ENCODE results near the gene CLEC16A.
"Not testable (repeated sequence)": the region's sequence is repeated elsewhere in the genome, so short reads cannot be mapped to it uniquely, and the experiment has no call there.

CLEC16A gene

DNA sequence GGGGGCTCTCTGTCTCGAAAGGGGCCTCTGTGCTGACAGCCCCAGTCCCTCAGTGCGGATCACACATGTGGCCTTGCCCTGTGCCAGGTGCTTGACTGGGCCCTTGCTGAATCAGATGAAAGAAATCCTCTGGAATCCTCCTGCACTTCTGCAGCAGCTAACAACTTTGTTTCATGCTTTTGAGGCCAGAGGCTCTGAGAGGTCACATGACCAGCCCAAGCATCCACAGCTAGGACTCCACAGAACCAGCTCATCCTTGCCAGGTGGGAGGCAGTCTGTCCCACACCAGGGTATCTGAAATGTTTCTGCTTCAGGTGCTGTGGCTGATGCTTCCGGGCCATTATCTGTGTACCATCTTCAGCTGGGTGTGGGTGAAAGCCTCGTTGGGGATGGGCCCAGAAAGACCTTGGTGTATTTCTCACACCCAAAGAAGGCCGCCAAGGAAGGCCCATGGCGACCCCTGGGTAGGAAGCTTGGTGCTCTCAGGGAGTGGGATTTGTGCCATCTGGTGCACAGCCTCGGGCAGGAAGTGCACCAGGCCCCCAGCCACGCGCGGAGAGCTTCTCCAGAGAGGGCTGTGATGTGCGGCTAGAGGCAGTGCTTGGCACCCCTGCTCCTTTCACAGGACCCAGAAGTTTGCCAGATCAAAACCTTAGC, 143.8 kb downstream of the CLEC16A start:
- peak; percentile 45 to 50 for ATAC-seq

DNA sequence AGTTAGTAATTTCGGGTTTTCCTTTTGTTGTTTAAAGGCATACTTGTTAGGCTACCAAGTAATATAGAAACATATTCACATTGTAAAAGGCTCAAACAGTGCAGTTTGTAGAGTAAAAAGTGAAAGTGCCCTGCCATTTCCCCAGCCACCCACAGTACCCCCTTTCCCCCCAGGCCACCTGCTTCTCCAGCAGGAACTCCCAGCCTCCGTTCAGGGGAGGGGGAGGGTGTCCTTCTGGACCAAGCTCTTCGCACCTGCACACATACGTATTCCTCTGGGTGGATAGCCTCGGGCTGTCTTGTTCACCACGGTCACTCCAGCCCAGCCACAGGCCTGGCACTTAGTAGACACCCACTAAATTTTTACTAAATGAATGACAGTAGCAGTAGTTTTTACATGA, 144.5 kb downstream of the CLEC16A start:
- no peak for ATAC-seq

DNA sequence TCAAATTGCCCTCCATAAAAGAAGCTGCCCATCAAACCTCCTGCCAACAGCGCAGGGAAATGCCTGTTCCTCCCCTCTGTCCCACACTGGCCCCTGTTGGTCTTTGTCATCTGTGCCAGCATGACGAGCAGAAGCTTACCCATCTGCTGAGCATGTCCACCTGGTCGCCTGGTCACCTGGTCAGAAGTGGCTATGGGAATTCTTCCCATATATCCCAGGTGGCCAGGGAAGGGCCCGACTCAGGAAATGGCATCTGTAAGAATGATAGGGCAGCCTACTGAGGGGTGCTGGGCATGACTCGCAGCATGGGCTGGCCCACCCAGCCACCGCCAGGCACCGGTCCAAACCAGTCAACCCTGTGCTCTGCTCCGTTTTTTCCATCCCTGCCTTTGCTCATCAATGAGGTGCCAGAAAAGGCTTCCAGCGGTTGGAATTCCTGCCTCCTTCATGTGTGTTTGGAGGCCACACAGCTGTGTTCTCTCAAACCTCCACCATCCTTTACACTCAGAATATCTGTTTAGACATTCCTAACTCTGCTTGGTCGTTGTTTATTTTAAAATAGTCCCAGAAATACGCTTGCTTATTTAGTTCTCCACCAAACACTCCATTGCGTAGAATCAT, 145.2 kb downstream of the CLEC16A start:
- ATAC-seq = no peak

DNA sequence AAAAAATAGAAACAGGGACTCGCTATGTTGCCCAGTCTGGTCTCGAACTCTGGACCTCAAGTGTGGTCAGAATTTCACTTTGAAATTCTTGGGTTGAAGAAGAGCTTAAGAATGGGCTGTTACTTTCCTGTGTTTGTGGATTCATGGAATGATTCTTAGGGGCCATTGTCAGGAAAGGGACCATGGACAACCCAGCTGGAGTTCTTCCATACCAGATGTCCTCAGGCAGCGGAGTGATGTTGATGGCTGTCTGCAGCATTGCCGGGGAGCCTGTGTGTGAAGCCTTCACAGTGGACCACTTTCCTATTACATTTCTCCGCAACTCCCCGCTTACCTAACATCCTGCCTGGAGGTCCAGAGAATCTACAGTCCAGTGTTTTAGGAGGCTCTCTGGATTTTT, 145.9 kb downstream of the CLEC16A start:
- no peak for ATAC-seq

DNA sequence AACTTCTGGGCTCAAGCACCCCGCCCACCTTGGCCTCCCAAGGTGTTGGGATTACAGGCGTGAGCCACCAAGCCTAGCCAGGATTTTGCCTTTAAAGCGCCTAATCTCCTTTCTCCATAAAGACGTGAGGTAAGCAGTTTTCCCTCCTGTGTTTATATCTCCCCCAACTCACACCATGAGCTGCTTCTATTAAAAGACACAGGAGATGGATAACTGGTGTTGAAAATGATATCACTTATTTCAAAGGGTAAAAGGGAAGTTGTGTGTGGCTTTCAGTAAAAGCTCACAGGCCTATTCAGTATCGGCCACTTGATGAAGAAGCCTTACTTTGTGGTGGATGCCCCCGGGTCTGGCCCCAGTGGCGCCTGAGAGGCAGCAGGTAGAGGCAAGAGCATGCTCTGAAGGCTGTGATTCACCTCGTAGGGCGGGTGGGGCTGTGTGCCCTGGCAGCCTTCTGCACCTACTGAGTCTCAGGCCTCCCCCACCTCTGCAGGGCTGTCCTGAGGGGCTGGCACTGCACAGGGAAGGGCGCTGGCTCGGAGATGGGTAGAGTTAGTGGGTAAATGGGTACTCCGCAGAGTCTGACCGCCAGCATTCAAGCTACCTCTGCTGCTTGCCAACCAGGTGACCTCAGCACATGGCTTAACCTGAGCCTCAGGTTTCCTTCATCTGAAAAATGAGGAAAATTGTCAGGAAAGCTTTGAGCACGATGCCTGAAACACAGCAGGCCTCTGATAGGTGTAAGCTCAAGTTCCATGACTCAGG, 146.8 kb downstream of the CLEC16A start:
- peak in 1 of 2 donors; percentile 8 for ATAC-seq

DNA sequence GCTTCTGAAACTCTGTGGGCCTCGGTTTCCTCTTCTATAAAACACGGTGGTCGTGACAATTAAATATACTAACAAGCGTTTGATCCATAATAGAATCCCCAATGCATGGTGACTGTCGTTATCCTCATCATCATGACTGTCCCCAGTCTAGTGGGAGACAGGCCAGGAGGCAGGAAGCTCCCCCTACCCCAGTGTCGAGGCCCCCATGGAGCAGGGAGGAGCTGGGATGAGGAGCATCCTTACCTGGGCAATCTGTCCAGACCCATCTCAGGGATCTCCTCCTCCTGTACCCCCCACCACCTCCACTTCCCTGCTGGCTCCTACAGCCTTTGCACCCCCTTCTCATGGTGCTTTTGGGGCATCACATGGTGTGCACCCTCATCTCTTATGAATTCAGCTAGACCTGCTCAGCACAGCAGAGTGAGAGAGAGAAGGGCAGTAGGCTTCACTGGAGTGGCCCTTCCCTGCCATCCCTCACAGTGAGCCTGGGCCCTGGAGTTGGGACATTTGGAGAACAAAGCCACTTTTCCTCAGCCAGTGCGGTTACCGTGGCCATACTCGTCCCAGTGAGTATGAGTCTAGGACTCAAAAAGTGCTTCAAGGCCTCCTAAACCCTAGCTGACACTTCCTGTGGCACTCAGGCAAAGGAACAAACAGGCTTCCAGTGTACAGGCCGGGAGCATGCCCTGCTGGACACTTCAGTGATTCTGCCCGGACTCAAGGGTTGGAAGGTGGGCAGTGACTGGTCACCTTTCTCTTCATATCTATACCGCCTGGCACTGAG, 148.6 kb downstream of the CLEC16A start:
- no peak for ATAC-seq

DNA sequence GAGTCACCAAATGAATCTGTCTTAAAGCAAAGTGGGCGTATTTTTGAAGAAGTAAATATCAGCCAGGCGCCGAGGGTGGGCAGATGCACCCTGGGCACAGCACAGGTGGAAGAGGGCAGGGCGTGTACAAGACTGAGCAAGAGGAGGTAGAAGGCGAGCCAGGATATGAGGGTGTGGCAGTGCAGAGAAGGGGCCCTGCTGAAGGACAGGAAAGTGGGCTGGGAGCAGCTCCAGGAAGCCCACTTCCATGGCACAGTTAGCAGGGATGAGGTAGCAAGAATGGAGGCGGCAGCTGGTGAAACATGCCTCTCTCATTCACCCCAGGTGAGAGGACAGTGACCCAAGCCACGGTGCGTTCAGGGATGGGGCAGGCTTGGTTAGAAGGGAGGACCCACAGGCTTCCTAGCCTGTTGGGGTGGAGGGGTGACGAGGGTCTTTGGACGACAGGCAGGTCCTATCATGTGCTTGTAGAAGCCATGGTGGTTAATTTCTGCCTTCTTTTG, 149.3 kb downstream of the CLEC16A start:
- no peak for ATAC-seq

DNA sequence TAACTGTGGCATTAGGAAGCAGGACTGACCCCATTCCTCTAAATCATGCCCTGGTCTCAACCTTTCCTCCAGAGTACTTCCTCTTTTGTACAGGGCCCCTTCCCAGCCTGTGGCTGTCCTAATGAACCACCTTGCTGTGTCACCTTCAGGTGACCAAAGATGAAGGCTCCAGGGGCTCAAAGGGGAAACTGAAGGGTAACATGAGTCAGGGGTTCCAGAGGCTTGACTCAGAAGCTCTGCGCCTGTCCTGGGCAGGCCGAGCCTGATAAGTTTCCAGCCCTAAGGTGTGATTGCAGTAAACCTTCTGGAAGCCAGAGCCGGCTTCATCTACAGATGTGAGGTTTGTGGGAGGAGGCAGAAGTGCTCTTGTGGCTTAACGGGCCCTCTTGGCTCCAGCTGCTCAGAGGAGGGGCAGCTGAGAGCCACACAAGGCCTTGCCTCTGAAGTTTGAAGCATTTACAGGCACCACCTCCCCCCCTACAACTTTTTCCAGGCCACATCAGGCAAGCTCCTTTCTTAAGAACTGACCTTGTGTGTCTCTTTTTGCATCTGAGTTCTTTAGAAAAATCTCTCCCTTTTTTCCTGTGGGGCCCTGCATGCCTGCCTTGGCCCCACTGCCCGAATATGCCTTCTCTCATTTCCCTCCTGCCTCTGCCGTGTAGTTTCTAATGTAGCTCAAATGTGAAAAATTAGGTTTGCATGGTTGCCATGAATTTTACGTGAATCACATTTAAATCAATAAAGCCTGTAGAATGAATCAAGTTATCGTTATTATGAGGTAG, 149.9 kb downstream of the CLEC16A start:
- peak; percentile 78 to 80 for ATAC-seq

DNA sequence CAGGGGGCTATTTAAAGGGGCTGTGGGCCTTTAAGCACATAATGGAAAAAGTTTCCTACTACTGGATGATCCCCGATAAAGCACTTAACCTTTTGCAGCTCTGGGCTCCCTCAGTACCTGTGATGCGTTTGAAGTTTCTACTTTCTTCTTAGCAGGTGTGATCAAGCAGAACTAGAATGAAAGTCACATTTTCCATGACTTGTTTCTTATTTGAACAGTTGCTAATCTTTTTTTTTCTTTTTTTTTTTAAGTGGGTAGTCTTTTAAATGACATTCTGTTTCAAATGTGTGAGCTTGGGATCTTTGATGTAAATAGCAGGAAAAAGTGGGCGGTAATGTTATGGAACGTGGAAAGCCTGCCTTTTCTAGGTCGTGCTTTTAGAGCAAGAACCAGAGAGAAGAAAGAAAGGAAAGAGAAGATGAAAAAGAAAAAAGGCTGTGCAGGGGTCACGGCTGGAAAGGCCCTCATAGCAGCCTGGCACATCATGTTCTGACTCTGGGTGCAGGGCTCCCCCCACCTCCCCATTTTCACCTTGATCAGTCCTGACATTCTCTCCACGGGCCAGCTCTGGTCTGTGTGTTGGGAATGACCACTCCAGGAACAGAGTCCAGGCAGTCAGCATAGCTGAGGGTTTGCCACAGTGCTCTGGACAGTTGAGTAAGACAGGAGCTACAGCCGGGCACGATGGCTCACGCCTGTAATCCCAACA, 150.6 kb downstream of the CLEC16A start:
- ATAC-seq = peak; percentile 71 to 74

DNA sequence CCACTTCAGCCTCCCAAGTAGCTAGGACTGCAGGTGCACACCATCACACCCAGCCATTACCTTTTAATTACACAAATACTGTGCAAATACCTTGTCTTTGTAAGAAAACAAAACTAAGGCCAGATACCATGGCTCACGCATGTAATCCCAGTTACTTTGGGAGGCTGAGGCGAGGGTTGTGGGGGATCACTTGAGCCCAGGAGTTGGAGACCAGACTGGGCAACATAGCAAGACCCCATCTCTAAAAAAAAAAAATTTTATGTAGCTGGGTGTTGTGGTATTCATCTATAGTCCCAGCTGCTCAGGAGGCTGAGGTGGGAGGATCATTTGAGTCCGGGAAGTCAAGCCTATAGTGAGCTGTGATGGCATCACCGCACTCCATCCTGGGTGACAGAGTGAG, 151.6 kb downstream of the CLEC16A start:
- no peak for ATAC-seq

DNA sequence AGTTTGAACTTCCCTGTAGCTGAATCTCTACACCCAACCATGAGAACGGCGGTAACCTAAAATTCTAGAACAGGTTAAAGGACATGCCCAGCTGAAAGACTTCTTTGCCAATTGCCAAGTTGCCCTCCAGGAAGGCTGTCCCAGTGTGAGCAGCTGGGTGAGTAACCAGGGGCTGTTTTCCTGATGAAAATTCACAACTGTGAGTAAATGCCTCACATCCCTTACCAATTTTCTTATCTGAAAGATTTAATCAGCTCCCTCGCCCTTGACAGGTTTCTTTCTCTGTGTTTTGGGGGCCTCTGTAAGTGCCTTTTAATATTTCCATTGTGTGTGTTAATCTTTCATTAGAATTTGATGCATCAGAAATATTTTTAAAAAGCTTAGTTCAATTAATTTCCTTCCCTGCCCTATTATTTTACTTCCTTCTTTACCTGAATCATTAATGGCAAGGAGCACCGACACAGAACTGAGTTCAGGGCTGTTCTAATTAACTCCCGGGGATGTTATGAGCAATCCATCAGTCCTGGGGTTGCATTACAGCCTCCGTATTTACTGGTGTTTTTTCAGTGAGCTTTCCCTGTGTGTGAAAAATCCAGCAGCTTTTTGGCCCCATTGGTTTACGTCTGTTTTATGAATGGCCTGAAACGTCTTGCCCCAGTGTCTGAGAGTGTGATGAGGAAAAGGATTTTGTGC, 152.9 kb downstream of the CLEC16A start:
- ATAC-seq = no peak

DNA sequence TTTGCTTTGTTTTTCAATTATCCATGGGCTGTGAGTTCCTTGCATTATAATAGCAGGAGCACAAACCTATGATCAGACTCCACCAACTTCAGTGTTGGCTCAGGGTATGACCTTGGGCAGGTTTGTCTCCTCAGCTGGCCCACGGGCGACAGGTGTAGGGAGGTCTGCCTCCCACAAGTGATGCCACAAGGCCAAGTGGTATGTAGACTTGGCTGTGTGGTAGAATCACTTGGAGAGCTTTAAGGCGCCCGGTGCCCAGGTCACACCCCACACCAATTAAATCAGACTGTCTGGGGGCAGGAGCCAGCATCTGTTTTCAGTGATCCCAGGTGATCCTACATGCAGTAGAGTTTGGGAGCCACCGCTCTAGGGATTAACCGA, 153.4 kb downstream of the CLEC16A start:
- ATAC-seq = no peak

DNA sequence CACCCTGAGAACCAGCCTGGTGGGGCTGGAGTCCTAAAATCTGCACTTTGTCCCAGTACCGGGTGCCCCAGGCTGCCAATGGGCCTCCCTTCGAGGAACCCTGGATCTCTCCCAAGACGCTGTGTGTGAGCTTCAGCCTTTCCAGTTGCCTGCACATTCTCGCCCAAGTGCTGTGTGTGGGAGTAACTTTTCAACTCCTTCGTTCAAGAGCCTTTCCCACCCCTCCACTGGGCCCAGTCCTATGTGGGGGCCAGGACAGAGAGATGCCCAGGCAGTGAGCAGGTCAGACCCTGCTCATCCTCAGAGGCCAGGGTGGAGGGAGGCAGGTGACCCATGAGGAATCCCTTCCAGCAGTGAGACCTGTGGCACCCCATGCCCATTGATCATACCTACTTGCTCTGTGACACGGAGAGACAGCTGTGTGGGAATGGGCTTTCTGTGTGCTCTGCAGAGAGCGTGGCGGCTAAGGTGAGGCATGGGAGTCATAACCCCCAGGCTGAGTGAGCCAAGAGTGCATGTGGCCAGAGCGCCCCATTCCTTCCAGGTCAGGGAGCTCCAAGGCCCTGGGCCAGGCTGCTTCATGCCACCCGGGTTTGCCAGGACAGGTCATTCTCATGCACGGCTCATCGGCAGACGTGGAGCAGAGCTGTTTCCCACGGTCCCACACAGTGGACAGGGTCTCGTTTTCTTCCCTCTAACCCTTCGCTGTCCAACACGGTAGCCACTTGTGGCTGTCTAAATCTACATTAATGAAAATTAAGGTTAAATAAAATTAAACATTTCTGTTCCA, 154.4 kb downstream of the CLEC16A start:
- no peak for ATAC-seq

DNA sequence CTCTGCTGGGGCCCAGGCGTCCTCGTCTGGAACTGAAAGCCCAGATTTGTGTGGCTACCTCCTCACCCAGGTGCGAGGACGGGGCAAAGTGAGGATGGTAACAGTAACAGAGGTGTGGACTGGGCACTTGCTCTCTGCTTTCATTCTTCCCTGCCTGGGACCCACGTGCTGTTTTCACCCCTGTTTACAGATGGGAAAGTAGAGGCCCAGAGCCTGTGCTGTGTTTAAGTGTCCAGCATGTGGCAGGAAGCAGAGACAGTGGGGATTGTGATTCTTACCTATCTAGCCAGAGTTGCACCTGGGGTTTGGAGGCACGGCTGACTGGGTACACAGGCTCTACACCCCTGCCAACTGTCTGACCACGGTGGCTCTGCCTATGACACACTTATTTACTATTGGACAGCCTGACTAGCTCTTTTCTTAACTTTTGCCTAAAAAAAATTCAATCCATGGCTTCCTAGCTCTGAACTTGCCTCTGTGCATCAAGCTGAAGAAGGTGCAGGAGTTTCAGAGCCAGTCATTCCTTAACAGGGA, 155.4 kb downstream of the CLEC16A start:
- peak; percentile 7 to 12 for ATAC-seq

DNA sequence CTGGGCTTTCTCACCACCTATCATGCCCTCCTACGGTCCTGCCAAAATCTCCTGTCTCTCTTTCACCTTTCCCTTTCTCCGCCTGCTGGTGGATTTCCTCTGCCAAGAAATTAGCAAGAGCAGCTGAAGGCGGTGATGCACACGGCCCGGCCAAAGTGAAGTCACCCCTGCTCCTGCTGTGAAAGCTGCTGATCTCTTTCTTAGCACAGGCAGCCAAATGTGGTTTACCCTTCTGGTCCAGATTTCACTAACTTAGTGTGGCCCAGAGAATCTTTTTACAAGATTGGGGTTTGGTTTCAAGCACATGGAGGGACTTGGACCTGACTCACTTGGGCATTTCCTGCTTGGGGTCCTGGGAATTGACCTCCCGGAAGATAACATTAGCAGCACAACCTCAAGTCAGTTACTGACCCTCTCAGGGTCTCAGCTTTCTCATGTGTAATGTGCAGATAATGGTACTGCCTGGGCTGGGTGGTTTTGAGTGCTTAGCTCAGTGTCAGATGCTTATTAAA, 155.9 kb downstream of the CLEC16A start:
- peak; percentile 66 to 72 for ATAC-seq

DNA sequence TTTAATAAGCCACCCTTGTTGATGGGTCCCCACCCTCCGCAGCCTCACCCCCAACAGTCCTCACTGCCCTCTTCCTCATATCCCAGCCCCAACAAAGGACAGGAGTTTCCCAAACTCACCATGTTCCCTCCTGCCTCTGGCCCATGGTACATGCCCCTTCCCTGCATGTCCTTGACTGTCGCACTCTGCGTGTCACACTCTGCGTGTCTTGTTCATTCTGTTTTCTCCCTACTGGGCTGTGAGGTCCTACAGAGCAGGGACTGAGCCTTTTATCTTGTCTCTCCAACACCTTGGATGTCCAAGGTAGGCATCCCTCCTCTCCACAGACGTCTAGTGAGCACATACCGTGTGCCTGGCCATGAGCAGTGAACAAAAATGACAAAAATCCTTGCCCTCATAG, 156.9 kb downstream of the CLEC16A start:
- ATAC-seq = no peak

DNA sequence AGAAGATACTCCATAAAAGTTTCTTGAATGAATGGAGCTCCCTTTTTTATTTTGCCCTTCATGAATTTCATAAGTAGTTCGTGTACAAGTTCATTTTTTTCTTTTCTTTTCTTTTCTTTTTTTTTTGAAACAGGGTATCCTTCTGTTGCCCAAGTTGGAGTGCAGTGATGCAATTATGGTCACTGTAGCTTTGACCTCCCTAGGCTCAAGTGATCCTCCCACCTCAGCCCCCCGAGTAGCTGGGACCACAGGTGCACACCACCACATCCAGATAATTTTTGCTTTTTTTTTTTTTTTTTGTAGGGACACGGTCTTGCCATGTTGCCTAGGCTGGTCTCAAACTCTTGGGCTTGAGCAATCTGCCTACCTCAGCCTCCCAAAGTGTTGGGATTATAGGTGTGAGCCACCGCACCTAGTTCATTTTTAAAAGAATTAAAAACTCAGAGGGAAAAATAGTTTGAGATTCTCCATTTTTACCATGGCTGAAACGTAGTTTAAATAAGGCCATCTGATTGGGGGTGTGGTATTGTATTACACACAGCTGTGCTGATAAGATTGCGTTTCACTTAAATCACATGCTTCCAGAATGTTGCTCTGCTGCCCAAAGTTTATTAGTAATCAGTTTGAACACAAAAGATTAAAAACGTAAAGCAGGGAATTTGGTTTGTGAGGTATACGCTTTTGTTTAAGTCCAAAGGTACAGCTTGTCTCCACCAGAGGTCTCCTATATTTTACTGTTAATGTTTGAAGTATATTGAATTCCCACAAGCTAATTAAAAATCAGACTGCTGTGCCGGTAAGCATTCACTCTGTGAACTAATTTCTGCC, 157.5 kb downstream of the CLEC16A start:
- ATAC-seq = no peak

DNA sequence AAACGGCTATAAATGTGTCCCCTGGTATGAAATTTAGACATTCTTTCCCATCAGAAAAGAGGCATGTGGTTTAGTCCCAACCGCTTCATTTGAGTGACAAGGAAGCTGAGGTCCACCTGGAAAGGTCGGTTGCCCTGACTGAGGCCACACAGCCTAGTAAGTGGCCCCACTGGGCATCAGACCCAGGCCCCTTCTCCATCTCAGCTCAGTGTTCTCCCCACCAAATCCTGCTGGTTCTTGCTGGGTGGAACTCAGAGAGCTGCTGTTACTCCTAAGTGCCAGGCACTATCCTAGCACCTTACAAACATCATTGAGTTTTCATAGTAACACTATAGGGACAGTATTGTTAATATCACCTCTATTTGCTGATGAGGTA, 158.1 kb downstream of the CLEC16A start:
- no peak for ATAC-seq

DNA sequence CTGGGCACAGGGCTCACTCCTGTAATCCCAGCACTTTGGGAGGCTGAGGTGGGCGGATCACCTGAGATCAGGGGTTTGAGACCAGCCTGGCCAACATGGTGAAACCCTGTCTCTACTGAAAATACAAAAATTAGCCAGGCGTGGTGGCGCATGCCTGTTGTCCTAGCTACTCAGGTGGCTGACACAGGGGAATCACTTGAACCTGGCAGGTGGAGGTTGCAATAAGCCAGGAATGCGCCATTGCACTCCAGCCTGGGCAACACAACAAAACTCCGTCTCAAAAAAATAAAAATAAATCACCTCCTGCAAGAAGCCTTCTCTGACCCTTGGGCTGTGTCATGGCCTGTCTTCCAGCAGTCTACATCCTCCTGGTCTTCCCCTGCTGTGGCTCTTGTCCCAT, 158.9 kb downstream of the CLEC16A start:
- not testable (repeated sequence) for ATAC-seq

Measured in activated CD4-positive, CD25-positive, alpha-beta regulatory T cell treated with anti-CD3 and anti-CD28 coated beads, Interleukin-2, amount 50 U/mL, for 24 hours (primary cell).